Inferior parietal cortex (tissue), 1 donor: ENCODE results near the gene SLC4A5.
"Not testable (repeated sequence)": the region's sequence is repeated elsewhere in the genome, so short reads cannot be mapped to it uniquely, and the experiment has no call there.

Source experiments
- DNase-seq: peaks from one replicate; pipeline ENCODE4 v3.0.0-alpha.2; 2016; ENCODE audit errors: extremely low spot score

The SLC4A5 gene

DNA sequence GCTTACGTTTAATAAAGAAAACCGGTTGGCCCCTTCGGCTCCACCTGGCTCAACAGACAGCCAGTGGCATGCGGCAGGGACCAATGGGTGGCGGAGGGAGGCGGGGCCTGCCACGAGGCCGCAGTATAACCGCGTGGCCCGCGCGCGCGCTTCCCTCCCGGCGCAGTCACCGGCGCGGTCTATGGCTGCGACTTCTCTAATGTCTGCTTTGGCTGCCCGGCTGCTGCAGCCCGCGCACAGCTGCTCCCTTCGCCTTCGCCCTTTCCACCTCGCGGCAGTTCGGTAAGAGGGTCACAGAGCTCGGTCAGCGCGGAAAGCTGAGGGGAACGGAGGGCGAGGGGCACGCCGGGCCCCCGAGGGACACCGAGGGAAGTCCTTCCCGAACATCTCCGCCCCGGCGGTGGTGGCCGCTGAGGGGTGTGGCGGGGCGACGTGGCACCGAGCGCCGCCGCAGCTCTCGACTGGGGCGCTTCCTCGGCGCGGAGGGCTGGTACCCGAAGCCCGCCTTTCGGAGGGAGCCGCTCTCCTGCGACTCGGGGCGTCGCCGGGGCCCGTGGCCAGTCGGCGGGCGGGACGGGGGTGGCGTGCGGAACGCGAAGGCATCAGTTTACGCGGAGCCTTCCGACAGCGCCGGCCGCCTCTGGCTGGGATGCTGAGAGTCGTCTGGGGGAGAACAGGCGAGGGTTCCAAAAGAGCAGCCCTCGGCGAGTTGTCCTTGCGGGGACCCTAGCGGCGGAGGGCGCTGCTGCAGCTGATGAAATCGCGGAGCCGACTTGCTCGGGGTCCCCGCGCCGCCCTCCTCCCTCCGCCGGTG lies 144.5 kb downstream of the SLC4A5 start, which contains the start of gene MTHFD2:
MTHFD2 (plus strand) TSS at position 155 of the 814 bp plus-strand sequence; CDS start at position 182, 27 bp downstream.
- peak; percentile 82 for DNase-seq

DNA sequence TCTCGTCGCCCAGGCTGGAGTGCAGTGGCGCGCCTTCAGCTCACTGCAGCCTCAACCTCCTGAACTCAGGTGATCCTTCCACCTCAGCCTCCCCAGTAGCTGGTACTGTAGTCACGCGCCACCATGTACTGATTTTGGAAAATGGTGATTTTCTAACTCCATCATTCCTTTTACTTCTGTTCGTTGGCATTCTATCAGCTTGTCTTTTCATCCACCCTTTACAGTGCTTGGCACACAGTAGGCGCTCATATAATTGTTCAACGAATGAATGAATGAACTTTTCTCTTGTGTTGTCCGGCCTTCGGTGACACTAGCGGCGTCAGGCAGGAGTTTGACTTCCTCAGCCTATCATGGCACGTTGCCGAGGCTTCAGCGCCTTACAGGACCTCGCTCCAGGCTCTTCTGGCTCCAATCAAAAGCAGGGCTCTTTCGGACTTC lies 145.2 kb downstream of the SLC4A5 start:
- DNase-seq, result no peak

DNA sequence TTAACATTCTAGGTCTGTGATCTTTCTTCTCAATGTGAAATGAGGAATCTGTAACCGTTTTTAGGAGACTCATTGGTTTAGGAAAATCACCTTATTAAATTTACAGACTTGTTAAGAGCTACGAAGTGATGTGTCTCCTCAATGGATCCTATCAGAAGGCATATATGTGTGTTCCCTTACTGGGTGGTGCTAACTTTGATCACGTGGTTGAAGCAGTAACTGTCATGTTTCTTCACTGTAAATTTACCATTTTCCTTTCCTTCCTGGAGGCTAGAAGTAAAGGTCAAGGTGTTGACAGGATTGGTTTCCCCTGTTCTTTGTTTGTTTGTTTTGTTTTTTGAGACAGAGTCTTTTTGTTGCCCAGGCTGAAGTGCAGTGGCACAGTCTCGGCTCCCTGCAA lies 146.2 kb downstream of the SLC4A5 start:
- DNase-seq, result no peak

DNA sequence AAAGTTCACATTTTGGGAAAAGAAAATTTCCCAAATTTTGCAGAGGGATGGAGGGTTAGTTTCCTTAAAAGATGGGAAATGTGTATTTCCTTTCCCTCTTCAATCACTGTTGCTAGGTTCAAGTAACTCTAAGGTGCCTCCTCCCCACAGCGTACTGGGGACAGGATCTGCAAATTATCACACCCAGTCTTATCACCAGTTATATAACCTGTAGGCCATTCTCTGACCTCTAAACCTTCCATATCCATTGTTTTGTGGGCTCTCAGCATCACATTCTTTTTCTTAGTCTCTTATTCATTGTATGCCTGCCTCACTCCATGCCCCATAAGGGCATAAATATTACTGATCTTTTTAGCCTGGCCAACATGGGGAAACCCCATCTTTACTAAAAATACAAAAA lies 148.4 kb downstream of the SLC4A5 start:
- DNase-seq, result no peak

DNA sequence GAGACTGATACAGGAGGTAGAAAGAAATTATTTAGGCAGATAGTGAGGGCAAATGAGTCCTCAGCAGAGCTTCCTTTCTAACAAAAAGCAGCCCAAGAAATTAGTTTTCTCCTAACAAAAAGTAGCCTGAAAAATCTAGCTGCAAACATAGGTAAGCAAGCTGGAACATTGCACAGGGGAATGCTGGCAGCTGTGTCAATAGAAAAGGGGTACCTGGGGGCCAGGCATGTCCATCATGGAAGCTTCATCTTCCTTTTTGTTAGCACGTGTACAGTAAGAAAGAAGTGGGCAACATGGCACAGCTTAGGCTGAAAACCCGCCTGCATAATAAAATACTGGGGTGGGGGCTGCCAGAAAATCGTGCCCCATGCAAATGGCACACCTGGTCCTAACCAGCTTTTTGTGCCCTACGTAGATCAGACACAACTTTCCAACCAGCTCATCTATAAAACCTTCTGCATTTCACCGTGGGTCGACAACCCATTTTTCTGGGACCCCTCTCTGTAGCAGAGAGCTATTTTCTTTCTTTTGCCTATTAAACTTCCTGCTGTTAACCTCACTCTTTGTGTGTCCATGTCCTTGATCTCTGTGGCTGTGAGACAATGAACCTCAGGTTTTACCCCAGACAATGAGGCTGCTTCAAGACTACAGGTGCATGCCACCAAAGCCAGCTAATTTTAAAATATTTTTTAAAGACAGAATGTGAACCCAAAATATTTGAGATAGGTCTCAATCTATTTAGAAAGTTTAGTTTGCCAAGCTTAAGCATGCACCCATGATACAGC lies 151.4 kb downstream of the SLC4A5 start:
- no peak for DNase-seq

DNA sequence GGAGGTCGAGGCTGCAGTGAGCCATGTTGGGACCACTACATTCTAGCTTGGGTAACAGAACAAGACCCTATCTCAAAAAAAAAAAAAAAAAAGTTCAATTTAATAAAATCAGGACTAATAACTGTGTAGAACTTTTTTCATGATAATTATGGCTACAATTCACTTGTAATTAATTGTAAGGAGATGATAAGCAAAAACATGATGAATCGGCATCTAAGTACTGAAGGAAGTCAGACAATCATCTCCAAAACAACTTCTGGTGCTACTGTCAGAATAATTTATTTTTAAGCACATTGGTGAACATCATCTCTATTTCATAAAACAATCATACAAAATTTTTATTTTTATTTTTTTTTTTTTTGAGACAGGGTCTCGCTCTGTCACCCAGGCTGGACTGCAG lies 154.5 kb downstream of the SLC4A5 start:
- no peak for DNase-seq

DNA sequence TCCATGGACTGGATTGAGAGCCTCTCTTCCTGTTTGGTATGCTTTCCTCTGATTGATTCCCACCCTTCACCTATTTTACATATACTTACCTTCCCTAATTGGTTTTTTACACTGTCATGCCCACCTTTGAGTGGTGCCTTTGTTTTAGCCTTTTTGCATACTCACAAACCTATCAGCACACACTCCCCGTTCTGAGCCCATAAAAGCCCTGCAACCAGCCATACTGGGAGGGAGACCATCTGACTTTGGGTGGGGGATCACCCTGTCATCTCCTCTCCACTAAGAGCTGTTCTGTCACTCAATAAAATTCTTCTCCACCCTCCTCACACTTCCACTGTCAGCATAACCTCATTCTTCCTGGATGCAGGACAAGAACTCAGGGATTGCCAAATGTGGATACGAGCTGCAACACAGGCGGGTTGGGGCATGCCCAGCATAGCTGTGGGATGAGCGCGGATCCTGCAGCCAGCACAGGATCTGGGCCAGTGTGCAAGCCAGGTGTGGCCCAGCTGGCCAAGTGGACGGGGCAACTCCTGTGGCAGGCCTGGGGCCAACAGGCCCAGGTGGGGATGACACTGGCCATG lies 155.1 kb downstream of the SLC4A5 start:
- DNase-seq, result no peak

DNA sequence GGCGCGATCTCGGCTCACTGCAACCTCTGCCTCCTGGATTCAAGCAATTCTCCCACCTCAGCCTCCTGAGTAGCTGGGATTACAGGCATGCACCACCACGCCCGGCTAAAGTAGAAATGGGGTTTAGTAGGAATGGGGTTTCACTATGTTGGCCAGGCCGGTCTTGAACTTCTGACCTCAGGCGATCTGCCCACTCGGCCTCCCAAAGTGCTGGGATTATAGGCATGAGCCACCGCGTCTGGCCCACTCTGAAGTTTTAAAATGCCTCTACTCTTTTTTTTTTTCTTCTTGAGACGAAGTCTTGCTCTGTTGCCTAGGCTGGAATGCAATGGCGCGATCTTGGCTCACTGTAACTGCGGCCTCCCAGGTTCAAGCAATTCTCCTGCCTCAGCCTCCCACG lies 156.5 kb downstream of the SLC4A5 start:
- not testable (repeated sequence) for DNase-seq

DNA sequence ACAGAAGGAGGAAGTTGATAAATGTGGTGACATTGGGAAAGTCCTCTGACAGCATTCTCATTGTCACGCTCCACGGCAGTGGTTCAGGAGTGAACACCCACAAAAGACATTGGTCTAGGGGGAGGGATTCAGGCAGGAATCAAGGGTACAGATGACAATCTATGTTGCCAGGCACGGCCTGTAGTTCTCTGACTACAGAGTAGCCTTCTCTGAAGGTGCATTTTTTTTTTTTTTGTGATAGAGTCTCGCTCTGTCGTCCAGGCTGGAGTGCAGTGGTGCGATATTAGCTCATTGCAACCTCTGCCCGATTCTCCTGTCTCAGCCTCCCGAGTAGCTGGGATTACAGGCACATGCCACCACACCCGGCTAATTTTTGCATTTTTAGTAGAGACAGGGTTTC lies 157.2 kb downstream of the SLC4A5 start:
- DNase-seq, result peak; percentile 43

DNA sequence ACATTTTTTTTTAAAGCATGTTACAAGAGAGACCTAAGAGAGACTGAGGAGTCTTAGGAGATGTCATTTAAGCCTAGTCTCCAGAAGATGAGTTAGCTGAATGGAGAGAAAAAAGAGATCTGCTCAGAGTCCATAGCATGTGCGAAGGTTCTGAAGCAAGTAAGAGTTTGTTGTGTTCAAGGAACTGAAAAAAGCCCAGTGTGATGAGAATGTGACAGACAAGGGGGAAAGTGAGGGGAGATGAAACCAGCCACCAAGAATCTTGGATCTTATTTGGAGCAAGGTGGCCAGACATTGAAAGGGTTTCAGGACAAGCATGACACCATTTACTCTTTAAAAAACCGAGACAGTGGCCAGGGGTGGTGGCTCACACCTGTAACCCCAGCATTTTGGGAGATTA lies 159.3 kb downstream of the SLC4A5 start:
- no peak for DNase-seq

DNA sequence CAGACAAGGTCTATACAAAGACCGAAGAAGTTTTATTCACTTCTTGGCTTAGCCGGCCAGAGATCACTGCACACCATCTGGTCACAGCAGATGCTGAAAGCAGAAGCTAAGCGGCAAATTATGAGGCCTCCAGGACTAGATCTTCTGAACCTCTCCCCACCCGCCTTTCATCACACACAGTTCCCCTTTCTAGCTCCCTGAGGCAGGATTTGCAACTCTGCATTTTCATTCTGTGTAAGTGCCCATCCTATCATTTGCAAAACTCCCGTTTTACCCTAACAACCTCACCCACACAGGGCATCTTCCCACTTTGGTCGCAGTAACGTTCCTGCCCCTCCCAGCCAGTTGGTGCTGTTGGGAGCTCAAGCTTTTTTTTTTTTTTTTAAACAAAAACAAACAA lies 161.5 kb downstream of the SLC4A5 start:
- peak; percentile 47 for DNase-seq

DNA sequence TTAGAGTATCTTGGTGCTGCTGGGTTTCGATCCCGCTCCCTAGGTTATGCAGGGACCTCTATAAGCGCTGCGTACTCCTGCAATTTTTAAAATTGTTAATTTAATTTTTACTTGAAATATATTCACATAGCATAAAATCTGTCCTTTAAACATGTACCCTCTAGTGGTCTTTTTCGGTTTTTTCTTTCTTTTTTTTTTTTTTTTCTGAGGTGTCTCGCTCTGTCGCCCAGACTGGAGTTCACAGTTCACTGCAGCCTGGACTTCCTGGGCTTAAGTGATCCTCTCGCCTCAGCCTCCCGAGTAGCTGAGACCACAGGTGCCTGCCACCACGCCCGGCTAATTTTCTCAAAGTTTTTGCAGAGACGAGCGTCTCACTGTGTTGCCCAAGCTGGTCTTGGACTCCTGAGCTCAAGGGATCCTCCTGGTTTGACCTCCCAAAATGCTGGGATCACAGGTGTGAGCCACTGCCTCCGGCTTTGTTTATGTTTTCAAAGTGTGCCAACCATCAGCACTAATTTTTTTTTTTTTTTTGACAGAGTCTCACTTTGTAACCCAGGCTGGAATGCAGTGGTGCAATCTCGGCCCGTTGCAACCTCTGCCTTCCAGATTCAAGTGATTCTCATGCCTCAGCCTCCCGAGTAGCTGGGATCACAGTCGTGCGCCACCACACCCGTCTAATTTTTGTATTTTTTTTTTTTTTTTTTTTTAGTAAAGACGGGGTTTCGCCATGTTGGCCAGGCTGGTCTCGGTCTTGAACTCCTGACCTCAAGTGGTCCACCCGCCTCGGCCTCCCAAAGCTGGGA lies 164.0 kb downstream of the SLC4A5 start:
- DNase-seq, result no peak

DNA sequence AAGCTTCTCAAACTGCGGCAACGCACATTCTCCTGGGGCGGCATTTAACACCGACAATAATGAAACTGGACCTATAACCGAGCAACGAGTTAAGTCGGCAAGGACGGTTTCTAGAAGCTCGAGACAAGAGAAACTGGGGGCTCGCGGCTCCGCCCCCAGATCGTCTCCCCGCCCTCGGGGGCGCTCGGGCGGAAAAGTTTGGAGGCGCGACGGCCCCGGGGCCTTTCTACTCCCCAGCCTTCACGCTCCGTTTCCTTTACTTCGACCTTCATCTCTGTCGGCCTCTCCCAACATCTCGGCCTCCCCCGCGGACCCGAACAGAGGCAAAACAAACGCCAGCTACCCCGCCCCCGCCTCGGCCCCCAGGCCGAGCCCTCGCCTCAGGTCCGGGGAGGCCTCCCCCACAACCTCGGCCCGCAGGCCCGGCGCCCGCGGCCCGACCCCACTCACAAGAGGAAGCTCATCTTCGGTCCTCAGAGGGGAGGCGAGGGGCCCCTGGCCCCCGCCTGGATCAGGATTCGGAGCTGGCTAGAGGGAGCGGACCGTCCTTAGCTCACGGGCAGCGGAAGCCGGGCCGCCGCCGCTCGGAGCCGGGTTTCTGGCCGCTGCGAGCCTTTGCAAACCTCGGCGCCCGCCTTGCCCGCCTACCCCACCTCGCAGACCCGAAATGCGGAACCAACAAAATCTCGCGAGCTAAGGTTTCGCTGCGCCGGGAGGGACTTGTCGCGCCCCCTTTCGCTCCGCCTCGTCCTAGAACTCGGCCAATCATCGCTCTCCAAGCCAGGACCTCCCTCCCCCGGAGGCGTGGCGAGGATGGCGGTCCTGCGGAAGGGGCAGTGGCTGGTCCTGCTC lies 164.8 kb downstream of the SLC4A5 start, which contains the start of gene MOB1A:
MOB1A (minus strand) TSS at position 669 of the 852 bp plus-strand sequence; CDS start at position 464, 205 bp downstream.
- DNase-seq, result peak; percentile 98

DNA sequence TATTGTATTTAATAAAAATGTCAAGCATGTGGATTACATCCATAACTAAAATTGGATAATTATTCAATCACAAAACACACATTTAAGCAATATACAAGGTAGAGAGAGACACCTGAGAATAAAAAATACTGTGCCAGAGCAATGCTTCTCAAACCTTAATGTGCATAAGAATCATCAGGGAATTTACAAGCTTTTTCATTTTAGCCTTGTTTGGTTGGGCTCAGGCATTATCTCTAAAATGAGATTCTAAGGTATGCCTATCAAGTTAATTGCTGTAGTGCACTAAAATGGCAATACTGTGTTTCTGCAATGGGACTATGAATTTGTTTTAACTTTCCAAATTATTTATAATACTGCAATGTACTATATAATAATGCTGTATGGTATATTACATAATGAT lies 165.5 kb downstream of the SLC4A5 start:
- no peak for DNase-seq

DNA sequence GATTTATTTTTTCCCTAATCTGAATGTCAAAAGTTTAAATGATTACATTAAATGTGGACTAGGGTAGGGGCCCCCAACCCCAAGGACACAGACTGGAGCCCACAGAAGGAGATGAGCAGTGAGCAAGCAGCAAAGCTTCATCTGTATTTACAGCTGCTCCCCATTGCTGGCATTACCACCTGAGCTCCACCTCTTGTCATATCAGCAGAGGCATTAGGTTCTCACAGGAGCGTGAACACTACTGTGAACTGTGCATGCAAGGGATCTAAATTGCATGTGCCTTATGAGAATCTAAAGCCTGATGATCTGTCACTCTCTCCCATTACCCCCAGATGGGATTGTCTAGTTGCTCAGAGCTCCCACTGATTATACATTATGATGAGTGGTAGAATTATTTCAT lies 168.3 kb downstream of the SLC4A5 start:
- no peak for DNase-seq

DNA sequence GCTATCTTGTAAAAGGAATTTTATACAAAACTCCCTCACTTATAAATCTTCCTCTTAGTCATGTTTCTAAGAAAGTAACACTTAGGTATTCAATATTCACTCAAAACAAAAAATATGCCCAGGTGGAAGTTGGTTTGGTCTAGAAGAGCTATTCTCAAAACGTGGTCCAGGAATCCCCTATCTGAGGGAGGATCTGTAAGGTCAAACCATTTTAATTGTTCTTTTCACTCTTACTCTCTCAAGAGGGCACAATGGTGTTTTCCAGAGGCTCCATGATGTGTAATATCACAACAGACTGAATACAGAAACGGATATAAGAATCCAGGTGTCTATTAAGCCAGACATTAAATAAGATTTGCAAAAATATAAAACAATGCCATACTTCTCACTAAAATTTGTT lies 174.5 kb downstream of the SLC4A5 start:
- no peak for DNase-seq
